Stimulated activated CD4-positive, alpha-beta T cell treated with anti-CD3 and anti-CD28 coated beads, Interleukin-12 subunit alpha, Interleukin-12 subunit beta, amount 100 ng/mL, for 24 hours (primary cell): ENCODE data around the gene MYO16.
"Not testable (repeated sequence)": the region's sequence is repeated elsewhere in the genome, so short reads cannot be mapped to it uniquely, and the experiment has no call there.

ENCODE experiments used
- DNase-seq, 2 experiments: peaks; one replicate each; pipeline ENCODE4 v3.0.0-alpha.2; 2020; ENCODE audit warnings: low read depth in 2 of 2

The MYO16 gene

GRCh38 chr13:109192306-109192705 lies 562.9 kb downstream of the MYO16 start:
- DNase-seq, result no peak

GRCh38 chr13:109196948-109197347 lies 567.5 kb downstream of the MYO16 start:
- DNase-seq, result no peak

- no peak for DNase-seq
Measured at GRCh38 chr13:109198585-109198984, 569.2 kb downstream of the MYO16 start.

GRCh38 chr13:109199280-109199679 lies 569.9 kb downstream of the MYO16 start:
- DNase-seq, result no peak

GRCh38 chr13:109200556-109200955 lies 571.1 kb downstream of the MYO16 start:
- no peak for DNase-seq

GRCh38 chr13:109203587-109203986 lies 574.2 kb downstream of the MYO16 start:
- DNase-seq, result no peak

GRCh38 chr13:109204252-109204651 lies 574.8 kb downstream of the MYO16 start:
- no peak for DNase-seq

GRCh38 chr13:109204657-109205056 lies 575.2 kb downstream of the MYO16 start:
- no peak for DNase-seq

- no peak for DNase-seq
Measured at GRCh38 chr13:109205315-109205714, 575.9 kb downstream of the MYO16 start.

GRCh38 chr13:109206616-109207015 lies 577.2 kb downstream of the MYO16 start:
- DNase-seq, result no peak

GRCh38 chr13:109207622-109208021 lies 578.2 kb downstream of the MYO16 start:
- DNase-seq, result no peak

- no peak for DNase-seq
Measured at GRCh38 chr13:109208522-109208921, 579.1 kb downstream of the MYO16 start.

- DNase-seq, result no peak
Measured at GRCh38 chr13:109209526-109209925, 580.1 kb downstream of the MYO16 start.

GRCh38 chr13:109211616-109212015 lies 582.2 kb downstream of the MYO16 start:
- DNase-seq, result no peak

- DNase-seq, result no peak
Measured at GRCh38 chr13:109212650-109213049, 583.2 kb downstream of the MYO16 start.

GRCh38 chr13:109213714-109214113 lies 584.3 kb downstream of the MYO16 start:
- no peak for DNase-seq

GRCh38 chr13:109214393-109214792 lies 585.0 kb downstream of the MYO16 start:
- DNase-seq, result no peak

- no peak for DNase-seq
Measured at GRCh38 chr13:109215377-109215776, 586.0 kb downstream of the MYO16 start.

- DNase-seq, result not testable (repeated sequence)
Measured at GRCh38 chr13:109217510-109217909, 588.1 kb downstream of the MYO16 start.

GRCh38 chr13:109220631-109221030 lies 591.2 kb downstream of the MYO16 start:
- no peak for DNase-seq

- no peak for DNase-seq
Measured at GRCh38 chr13:109224033-109224432, 594.6 kb downstream of the MYO16 start.

- no peak for DNase-seq
Measured at GRCh38 chr13:109226631-109227030, 597.2 kb downstream of the MYO16 start.

GRCh38 chr13:109227344-109227940 lies 598.0 kb downstream of the MYO16 start:
- DNase-seq, result no peak

- DNase-seq, result no peak
Measured at GRCh38 chr13:109228211-109228610, 598.8 kb downstream of the MYO16 start.
